GM19468 (cell line): ENCODE results near the gene COBL.
"Not testable (repeated sequence)": the region's sequence is repeated elsewhere in the genome, so short reads cannot be mapped to it uniquely, and the experiment has no call there.

Experiments
- ATAC-seq: cut with Tn5 transposase; IDR thresholded peaks from one replicate; pipeline ENCODE4 v1.9.1; 2021; ENCODE audit warnings: mild to moderate bottlenecking, moderate library complexity, moderate number of reproducible peaks; ENCODE audit not compliant: unreplicated experiment; ENCODE audit errors: extremely low read depth

COBL gene

GRCh38 chr7:51222916-51223315 lies 93.7 kb downstream of the COBL start:
- ATAC-seq = no peak

- ATAC-seq = no peak
Measured at GRCh38 chr7:51220226-51220625, 96.4 kb downstream of the COBL start.

DNA sequence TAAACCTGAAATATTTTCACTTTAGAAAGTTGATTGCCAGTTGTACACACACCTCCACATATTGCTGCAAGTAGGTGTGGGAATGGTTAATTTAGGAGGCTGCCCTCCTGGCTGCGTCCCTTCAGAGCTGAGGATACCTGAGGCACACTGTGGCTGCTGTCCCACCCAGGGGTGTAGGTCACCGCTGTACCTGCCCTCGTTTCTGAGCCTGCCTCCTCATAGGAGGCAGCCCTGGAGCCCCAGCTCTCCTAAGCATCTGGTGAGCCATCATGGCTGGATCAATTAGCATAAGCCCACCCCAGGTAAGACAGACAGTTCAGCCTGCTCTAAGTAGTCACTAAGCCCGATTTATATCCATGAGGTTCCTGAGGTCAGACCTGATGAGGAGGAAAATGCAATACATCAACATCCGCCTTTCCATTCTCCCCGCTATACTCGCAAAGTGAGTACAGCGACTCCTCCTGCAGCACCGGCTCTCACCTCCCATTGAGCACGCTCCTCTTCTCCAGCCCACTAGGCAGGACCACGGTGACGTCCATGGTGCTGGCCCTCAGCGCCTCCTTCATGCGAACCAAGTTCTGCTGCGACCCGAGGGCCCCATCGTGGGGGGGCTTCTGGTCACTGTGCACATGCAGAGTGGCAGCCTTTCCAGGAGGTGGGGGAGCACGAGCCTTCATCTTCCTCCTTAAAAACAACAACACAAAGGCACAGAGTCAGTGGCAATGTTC lies 97.2 kb downstream of the COBL start:
- no peak for ATAC-seq

- no peak for ATAC-seq
Measured at GRCh38 chr7:51217804-51218203, 98.8 kb downstream of the COBL start.

DNA sequence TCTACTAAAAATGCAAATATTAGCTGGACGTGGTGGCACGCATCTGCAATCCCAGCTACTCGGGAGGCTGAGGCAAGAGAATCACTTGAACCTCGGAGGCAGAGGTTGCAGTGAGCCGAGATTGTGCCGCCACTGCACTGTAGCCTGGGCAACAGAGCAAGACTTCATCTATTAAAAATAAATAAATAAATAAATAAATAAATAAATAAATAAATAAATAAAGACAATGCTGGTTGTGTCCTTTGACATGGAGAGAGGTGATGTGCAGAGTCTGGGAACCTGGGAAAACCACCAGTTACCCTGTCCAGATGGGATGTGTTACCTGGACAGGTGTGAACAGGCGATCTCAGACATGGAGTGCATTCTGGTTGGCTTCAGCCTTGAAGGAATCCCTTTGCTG lies 102.5 kb downstream of the COBL start:
- ATAC-seq = no peak

- ATAC-seq = no peak
Measured at GRCh38 chr7:51213618-51214017, 103.0 kb downstream of the COBL start.

- ATAC-seq = no peak
Measured at GRCh38 chr7:51210766-51211165, 105.8 kb downstream of the COBL start.

DNA sequence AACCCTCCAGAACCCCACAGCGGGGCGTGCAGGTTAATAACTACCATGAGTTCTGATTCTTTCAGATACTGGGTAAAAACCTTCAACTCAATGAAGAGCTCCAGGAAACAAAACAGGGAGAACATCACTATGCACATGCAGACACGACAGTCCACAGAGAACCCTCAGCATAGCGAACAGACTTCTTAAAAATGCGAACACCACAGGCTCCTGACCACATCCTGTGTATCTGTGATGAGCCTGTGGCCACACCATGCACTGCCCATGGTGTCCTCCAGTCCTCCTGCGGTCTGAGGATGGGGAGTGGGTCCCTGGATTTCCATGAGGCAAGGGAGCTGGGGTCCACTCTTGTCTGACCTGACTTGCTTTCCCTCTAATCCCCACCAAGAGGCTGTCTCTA lies 107.2 kb downstream of the COBL start:
- no peak for ATAC-seq

DNA sequence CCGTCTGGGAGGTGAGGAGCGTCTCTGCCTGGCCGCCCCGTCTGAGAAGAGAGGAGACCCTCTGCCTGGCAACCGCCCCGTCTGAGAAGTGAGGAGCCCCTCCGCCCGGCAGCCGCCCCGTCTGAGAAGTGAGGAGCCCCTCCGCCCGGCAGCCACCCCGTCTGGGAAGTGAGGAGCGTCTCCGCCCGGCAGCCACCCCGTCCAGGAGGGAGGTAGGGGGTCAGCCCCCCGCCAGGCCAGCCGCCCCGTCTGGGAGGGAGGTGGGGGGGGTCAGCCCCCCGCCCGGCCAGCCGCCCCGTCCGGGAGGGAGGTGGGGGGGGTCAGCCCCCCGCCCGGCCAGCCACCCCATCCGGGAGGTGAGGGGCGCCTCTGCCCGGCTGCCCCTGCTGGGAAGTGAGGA lies 108.5 kb downstream of the COBL start:
- ATAC-seq = not testable (repeated sequence)

DNA sequence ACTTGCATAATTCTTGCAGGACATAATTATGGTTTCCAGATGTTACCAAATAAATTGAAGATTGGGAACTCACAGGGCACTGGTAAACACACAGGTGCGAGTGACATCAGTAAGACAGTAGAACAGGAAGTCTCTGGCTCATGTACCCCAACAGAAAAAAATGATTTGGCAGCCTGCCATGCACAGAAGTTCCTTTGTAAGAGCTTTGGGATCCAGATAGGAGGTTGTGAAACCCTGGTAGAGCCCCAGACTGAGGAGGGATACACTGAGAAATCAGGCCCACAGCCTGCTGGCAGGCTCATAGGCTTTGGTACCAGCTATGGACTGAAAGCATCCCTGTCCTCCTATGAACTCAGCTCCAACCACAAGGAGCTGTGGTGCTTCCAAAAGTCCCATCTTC lies 118.0 kb downstream of the COBL start:
- no peak for ATAC-seq

- no peak for ATAC-seq
Measured at GRCh38 chr7:51190969-51191368, 125.6 kb downstream of the COBL start.

- no peak for ATAC-seq
Measured at GRCh38 chr7:51189777-51190176, 126.8 kb downstream of the COBL start.

GRCh38 chr7:51188987-51189386 lies 127.6 kb downstream of the COBL start:
- no peak for ATAC-seq

- no peak for ATAC-seq
Measured at GRCh38 chr7:51187941-51188340, 128.7 kb downstream of the COBL start.

GRCh38 chr7:51186531-51186930 lies 130.1 kb downstream of the COBL start:
- no peak for ATAC-seq

- ATAC-seq = no peak
Measured at GRCh38 chr7:51182636-51183166, 133.9 kb downstream of the COBL start.

- ATAC-seq = no peak
Measured at GRCh38 chr7:51180092-51180491, 136.5 kb downstream of the COBL start.

- no peak for ATAC-seq
Measured at GRCh38 chr7:51175992-51176388, 140.6 kb downstream of the COBL start.

DNA sequence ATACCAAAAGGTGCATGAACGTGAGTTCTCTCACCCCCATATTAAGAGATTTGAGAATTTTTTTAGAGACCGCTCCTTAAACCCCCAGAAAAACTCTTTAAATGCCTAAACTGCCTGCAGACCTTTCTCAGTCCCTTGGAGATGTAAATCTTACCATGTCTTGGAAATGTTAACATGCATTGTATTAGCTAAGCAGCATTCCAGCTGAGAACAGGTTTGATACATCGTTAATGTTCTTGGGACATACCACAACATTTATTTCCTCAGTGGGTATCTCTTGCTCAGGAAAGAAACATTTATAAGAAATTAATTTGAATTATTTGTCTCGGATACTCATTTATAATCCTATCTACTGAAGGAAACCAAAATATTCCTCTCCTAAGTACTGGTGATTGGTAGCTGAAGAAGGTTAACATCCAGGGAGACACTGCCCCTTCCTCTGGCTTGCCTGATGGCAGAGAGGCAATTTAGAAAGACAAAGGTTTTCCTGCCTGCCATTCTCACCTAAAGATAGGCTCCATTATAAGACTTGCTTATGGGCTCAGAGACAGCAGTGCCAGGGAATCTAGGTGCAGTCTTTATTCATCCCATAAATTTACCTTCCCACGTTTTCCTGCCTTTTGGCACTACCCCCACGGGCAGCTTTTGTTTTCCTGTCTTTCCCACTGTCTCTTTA lies 141.2 kb downstream of the COBL start:
- ATAC-seq = no peak

- no peak for ATAC-seq
Measured at GRCh38 chr7:51165337-51165736, 151.3 kb downstream of the COBL start.

DNA sequence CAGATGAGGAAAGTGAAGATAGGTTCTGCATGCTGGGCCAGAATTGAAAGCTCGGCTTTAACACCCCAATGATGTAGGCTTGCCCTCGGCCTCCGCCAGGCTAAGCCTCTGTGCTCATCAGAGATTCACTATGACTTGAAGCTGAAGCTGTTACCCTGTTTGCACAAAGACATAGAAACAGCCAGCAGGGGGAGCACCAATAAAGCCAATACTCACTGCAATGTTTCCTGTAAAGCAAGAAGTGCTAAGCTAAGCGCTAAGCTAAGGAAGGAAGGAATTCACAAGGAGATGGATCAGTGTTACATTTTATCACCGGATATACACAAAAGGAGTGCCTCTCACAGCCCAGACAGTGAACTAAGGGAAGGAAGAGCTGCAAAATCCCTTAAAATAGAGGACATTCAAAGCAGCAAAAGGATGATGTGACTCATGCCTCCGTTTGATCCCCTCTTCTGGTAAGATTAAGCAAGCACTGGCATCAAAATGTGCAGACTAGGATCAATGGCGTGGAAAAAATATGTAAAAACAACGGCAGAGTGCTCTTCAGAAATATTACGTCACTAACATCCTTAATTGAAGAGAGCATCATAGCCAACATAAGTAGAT lies 153.8 kb downstream of the COBL start:
- ATAC-seq = peak; percentile 90
